GM23338 (cell line): Measurements from ENCODE around the gene FAM50A.
"Not testable (repeated sequence)": the region's sequence is repeated elsewhere in the genome, so short reads cannot be mapped to it uniquely, and the experiment has no call there.

ENCODE experiments used
- CREB1 ChIP-seq: fragments of 250-450 bp; sonication (Bioruptor Pico); IDR thresholded peaks from 2 replicates; pipeline ENCODE4 v1.5.0; 2020; ENCODE audit warnings: low read depth, mild to moderate bottlenecking, moderate library complexity
- EZH2 ChIP-seq: fragments of 200-600 bp; sonication (generic); IDR thresholded peaks from one replicate; pipeline ENCODE4 v1.8.0; 2017; ENCODE audit warnings: antibody characterized with exemption, mild to moderate bottlenecking, low read depth; ENCODE audit not compliant: unreplicated experiment
- EZH2phosphoT487 ChIP-seq: fragments of 200-600 bp; sonication (generic); IDR thresholded peaks from one replicate; pipeline ENCODE4 v1.8.1; 2018; ENCODE audit warnings: antibody characterized with exemption; ENCODE audit not compliant: unreplicated experiment
- NANOG ChIP-seq: IDR thresholded peaks from 2 replicates; pipeline ENCODE4 v1.6.1; 2016; ENCODE audit warnings: antibody characterized with exemption, borderline replicate concordance
- TF ChIP-seq, protein P1 (sequence below), 2 experiments: fragments of 200-600 bp in 1 of 2; sonication (generic) in 1 of 2; conservative IDR thresholded peaks; 2 replicates each; pipeline versions ENCODE4 v1.5.1 to v1.6.1; 2016 to 2017; ENCODE audit warnings: antibody characterized with exemption in 2 of 2, low read depth in 2 of 2, mild to moderate bottlenecking in 2 of 2, moderate library complexity in 1 of 2

DNA sequence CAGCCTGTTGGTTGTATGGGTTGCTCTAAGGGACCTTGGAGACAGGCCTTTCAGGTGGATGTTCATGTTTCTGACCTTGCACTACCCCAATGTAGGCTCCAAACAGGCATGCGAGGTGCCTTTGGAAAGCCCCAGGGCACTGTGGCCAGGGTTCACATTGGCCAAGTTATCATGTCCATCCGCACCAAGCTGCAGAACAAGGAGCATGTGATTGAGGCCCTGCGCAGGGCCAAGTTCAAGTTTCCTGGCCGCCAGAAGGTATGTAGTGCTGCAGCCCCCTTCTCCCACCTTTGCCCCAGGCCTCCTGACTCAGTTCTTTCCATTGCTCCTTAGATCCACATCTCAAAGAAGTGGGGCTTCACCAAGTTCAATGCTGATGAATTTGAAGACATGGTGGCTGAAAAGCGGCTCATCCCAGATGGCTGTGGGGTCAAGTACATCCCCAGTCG, 43.5 kb upstream of the FAM50A start:
- TF ChIP-seq, protein P1, sequence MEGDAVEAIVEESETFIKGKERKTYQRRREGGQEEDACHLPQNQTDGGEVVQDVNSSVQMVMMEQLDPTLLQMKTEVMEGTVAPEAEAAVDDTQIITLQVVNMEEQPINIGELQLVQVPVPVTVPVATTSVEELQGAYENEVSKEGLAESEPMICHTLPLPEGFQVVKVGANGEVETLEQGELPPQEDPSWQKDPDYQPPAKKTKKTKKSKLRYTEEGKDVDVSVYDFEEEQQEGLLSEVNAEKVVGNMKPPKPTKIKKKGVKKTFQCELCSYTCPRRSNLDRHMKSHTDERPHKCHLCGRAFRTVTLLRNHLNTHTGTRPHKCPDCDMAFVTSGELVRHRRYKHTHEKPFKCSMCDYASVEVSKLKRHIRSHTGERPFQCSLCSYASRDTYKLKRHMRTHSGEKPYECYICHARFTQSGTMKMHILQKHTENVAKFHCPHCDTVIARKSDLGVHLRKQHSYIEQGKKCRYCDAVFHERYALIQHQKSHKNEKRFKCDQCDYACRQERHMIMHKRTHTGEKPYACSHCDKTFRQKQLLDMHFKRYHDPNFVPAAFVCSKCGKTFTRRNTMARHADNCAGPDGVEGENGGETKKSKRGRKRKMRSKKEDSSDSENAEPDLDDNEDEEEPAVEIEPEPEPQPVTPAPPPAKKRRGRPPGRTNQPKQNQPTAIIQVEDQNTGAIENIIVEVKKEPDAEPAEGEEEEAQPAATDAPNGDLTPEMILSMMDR (conservative IDR thresholded peaks at IDR 0.05; ENCODE audit: low read depth in 2 of 2): not testable (repeated sequence)
- TF ChIP-seq CREB1 (CRISPR knock-in tag); NANOG; EZH2phosphoT487; EZH2: not testable (repeated sequence)
